NCI-H446 (cell line): ENCODE results near the gene SLC16A12.
"Not testable (repeated sequence)": the region's sequence is repeated elsewhere in the genome, so short reads cannot be mapped to it uniquely, and the experiment has no call there.

ENCODE experiments used
- DNase-seq, 2 experiments: peaks; one replicate each; lab custom pipeline; 2025; lab: John Stamatoyannopoulos, UW

Gene SLC16A12

DNA sequence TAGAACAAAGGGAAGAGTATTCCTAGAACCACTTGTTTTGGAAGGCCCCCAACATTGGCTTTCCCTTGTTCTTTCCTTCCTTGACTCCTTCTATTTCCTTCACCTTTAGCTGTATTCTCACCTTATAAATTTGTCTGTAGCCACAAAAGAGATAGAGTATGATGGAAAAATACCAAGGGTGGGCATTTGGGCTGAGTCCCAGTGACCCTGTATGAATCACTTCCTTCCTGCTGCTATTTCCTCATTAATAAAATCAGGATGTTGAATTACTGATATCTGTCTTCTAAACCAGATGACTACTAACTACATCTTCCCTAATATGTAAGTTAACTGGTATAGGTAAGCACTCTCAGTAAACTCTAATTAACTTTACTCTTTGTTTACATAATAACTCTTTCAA lies 65.9 kb downstream of the SLC16A12 start:
- DNase-seq = no peak

DNA sequence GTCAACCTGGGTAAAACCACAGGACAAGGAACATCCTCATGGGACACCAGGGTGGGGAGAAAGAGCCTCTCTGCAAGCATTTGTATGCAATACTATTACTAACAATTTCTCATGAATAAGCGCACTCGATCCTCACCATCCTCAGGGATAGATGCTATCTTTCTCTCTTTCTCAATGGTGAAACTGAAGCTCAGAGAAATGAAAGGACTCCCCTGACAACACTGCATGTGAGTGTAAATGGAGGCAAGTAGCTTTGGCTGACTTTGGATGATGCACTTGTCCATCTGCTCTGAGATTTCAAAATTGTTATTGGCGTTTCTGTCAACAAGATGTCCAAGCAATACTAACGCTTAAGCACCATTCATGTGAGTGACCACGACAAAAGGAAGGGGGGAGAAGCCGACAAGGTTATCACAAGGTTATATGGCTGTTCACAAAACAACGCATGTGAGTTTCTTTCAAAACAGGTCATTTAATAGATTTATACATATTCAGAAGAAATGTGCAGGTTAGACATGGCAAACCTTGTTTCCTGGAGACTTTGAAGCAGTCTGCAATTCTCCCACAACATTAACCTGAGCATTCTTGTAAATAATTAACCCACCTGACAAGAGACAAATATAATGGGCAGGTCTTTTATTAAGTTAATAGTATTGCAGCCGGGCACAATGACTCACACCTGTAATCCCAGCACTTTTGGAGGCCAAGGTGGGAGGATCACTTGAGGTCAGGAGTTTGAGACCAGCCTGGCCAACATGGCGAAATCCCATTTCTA lies 67.0 kb downstream of the SLC16A12 start:
- no peak for DNase-seq

DNA sequence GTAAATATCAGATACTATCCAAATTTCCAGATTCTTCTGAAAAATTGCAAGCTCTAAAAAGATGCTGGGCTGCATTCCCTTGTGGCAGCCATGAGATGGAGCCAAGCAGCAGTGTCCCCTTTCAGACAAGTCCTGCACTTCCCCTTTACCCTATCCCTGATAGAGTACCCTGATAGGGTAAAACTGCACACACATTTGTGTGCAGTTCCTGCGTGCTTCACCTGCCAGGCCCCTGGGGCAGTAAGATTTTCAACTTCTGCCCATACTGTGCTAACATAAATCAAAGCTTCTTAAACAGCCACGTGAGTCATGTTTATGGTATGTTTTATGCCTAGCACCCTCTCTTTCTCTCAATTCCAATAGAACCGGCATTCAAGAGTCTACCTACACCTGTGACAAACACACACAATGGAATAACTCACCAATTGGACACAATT lies 68.8 kb downstream of the SLC16A12 start:
- DNase-seq = peak in 1 of 2 experiments; percentile 32

DNA sequence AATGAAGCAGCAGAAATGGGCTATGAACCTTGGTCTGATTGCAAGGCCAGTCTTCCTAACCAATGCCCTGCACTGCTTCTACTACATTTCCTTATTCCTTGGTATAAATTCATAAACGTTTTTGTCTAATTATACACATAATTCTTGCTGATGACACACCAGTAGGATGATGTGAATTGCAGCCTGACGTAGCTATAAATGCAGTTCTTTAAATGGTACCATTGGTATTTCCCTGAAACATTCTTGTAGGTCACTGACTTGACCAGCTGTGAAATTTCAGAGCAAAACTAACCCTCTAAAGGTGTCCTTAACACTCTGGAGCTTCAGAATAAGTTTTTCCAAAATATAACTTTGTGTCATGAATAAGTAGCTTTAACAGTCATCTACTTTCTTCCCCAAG lies 70.2 kb downstream of the SLC16A12 start:
- DNase-seq = no peak

DNA sequence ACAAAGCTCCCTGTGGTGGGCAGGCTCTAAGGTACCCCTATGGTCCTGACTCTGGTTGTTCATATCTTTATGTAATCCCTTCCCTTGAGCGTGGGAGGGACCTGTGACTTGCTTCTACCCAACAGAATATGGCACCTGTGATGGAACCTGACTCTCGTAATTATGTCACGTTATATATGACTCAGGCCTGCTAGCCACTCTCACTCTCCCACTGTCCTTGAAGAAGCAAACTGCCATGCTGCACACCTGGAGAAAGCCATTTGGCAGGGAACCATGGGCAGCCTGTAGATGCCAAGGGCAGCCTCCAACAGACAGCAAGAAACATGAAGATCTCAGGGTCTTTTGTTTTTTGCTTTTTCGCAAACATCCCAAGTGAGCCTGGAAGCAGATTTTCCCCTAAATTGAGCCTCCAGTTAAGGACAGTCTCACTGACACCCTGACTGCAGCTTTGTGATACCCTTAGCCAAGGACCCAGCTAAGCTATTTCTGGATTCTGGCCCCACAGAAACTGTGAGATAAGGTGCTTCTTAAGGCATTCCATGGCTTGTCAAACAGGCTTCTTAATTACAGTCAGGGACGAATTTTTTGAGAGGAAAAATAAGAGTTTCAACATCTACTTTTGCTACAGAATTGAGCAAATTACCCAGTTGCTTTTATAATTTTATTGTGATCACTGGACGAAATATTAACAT lies 71.4 kb downstream of the SLC16A12 start:
- DNase-seq = no peak

DNA sequence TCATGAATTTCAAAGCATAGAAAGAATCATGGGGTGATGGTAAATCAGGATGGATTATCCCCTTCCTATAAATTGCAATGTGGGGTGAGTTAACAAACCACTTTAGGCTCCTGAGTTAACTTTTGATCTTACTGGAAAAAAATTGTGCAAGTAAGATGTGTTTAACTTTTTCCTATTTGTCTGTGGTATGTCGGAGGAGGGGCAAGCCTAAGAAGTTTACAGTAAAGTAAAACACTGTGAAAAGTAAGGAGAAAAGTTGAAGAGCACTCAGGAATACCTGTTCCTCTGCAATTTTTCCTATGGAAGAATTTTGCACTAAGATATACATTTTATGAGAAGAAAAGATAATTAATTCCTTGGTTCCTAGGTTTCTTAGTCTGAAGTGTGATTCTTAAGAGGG lies 76.6 kb downstream of the SLC16A12 start:
- DNase-seq = no peak

DNA sequence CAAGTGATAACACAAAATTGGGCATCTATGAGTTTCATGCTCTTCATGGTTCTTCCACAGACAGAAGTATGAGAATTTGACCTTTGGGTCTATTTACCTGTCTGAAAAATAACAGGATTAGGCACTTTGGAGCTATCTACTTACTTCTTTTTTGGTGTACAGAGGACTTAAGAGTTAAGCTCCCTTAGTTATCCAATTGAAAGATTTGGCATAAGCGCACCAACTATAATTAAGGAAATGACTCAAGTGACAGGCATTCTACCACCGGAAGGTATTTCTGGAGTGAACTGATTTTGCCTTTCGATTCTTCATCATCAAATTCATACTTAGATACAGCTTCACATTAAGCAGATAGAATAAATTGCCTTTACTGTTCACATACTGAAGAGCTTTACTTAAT lies 77.1 kb downstream of the SLC16A12 start:
- no peak for DNase-seq

DNA sequence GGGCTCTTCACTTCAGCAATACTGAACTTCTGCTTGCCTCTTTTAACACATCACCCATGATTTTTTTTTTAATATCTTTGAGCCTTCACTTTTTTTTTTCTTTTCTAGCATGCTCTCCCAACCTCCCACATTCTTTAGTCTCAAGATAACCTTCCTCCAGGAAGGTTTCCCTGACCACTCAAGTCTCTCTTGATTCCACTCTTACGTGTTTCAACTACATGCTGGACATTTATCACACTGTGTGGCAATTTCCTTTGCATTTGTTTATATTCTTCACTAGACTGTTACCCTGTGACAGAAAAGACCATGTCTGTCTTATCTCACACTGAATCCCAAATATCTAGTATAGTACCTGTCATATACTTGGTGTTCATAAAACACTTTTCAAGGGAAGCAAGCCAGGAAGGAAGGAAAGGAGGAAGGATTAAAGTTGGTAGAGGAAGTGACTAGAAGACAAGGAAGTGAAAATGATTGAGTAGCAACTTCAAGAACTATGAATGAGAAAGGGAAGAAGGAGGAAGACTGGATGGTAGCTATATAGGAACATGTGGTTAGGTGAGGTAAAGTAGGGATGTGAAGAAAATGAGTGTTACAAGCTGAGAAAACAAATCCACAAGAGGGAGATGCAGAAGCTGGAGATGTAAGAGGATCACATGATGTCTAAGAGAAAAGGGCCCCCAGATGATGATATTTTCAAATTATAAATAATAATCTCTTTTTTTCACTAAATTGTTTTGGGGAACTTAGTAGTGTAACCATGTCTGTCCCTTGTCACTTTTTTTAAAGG lies 80.6 kb downstream of the SLC16A12 start:
- no peak for DNase-seq

DNA sequence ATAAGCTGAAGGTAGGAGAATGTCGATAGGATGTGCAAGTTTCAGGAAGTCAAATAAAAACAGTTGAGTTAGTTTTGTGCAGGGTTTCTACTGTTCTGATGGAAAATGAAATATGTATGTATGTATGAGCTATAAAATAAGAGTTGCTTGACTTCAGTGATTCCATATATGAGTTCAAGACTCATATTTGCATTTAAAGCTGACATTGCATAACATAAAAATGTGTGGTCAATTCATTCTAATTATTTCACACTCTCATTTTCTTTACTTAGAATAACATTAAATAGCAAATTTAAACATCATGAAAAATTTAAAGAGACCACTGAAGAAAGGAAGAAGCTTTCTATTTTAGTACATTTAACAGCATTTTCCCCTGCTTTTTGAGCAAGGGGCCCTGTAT lies 83.2 kb downstream of the SLC16A12 start:
- DNase-seq = no peak

DNA sequence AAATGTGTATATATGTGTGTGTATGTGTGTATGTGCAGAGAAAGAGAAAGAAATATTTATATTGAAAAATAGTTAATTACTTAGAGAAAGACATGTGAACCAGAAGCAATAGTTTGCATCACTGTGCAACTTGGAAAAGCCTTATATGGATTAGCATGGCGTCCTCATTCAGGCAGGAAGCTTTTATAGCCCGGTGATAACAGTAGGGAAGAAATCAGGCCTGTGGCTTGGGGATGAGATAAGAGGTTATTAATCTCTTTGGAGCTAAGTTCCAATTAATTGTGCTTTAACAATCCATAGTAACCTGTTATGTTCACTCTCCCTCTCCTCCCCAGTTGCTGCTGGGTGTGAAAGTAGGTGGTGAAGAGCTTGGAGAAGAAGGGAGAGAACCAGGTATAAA lies 84.5 kb downstream of the SLC16A12 start:
- DNase-seq = no peak

DNA sequence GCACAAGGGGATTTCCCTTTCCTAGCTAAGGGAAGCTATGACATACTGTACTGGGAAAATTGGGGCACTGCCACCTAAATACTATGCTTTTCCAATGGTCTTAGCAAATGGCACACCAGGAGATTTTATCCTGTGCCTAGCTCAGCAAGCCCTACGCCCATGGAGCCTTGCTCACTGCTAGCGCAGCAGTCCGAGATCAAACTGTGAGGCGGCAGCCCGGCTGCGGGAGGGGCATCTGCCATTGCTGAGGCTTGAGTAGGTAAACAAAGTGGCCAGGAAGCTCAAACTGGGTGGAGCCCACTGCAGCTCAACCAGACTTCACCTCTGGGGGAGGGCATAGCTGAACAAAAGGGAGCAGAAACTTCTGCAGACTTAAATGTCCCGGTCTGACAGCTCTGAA lies 90.6 kb downstream of the SLC16A12 start:
- not testable (repeated sequence) for DNase-seq

DNA sequence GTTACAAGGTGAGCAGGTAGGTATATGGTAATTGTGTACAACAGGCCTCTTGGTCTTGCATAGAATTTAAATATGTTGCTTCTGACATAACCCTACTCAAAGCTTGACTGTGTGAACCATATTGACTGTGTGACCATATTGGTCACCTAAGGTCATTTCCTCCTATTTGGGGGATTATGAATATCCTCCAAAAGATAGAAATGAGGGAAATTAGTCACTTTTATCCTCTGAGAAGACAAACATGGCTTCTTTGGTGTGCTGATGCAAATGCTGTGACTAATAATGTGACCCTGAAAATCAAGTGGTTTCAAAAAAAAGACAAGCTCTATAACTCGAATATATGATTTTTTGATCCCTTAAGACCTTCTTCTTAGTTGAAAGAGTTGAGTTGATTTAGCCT lies 93.1 kb downstream of the SLC16A12 start:
- DNase-seq = no peak

DNA sequence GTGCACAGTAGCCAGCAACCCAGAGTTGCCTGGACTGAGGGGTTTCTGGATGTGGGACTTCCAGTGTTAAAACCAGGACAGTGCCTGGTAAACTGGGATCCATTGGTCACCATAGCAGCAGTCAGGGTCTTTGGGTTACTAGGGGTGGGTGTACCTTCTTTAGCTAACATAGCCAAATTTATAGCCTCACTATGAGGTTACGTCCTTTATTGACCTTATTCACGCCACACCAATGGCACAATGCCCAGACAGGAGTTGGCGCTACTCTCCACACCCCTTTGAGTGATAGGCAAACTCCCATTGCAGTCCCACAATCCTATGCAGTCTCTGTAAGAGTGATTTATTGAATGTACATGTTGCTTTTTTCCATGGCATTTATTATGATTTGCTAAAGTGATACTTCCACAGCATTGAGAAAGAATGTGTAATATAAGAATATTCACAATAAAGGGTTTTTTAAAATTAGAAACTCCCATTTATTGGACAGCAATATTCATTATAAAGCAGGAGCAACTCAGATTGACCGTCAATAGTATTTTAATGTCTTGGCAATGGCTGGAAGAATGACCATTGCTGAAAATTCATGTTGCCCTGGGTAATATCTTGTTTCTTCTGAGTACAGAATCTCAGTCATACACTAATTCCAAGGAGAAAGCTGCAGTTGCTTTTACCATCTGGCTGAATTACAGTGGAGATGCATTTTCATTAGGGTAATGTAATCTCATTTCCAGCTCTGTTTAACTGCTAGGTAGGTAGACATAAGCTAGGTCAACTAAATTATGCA lies 95.0 kb downstream of the SLC16A12 start:
- no peak for DNase-seq

DNA sequence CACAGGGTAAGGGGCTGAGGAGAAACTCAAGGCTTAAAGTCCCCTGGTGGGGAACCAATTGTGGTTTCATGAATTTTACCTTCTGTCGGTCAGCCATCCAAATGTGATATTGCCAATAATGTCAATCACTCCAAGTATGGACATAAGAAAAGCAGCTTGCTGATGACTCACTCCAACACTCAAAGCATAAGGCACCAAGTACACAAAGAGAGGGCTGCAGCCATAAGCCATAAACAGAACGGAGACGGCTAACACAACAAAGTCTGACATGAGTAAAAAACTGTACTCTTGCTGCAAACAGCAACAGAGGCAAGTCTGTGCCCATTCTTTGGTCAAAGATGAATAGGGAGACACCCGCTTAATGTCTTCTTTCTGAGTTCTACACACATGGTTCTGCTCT lies 96.9 kb downstream of the SLC16A12 start:
- peak in 1 of 2 experiments; percentile 20 for DNase-seq

DNA sequence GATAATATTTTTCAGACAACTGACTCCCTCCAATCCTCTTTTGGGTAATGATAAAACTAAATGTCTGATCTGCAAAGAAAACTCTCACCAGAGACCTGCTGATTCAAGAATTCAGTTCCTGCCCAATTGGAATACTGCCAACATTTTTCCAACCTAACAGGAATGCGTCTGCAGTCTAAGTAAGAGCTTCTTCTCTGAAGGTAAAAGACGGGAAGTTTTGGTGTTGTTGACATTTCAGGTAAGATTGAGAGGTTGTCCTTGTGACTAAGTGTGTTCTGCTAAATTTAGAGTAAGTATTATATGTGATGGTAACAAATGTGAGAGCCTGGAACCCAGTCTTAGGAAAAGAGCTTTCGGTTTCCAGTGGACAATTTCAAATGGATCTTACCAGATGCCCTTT lies 103.4 kb downstream of the SLC16A12 start:
- peak in 1 of 2 experiments; percentile 31 for DNase-seq

DNA sequence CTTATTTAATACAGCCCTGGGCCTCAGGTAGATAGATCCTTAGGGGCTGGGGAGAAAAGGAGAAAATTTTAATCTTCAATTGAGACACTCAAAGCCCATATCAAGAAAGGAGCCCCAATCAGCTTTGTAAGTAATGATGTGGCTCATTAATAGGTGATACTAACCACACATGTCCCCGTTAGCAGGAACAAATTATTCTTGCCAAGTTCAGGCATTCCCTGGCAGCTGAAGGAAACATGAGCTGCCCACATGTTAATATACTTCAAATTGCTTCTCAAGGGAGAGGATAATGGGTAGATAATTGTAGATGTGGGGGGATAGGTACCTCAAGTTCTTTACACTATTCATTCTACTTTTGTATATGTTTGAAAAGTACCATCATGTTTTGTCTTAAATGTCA lies 106.5 kb downstream of the SLC16A12 start:
- DNase-seq = peak in 1 of 2 experiments; percentile 12

DNA sequence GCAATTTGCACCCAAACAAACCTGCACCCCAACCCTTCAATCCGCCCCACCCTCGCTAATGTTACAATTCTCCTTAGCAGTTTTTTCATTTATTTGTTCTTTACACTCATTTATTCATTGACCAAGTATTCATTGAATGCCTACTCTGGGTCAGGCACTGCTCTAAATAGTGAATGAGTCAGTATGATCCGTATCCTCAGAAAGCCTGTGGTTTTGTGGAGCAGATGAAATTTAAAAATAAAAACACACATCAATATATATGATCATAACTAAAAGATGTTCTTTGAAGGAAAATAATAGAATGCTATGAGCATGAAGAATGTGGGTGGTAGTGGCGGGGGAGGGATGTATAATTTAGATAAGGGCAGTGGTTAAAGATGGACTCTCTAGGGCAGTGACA lies 107.8 kb downstream of the SLC16A12 start:
- DNase-seq = no peak

DNA sequence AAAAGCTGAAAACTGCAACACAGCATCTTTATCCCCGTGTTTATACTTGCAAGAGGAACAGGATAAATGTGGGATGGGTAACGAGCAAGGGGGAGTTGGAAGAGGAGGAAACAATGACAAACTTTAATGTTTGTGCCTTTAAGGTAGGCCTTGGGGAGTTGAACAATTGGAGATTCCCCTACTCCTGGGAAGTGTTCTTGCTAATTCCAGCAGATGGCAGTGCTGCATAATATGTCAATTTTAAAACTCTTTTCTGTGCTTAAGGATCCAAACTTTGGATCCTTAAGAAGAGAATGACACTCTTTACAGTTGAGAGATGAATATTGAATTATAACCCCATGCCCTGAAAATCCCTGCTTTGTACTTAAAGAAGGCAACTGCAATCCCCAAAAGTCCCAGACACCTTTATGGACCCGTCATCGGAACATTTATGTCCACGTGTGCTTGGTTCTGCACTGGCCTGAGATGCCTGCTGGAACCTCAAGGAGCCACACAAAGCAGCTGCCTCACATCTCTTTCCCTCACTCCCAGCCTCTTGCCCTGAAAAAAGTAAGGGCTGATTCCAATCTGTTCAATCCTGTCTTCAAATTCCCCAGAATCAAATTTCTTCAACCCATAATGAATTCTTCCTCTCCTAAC lies 109.0 kb downstream of the SLC16A12 start:
- DNase-seq = peak; percentile 26 to 50

DNA sequence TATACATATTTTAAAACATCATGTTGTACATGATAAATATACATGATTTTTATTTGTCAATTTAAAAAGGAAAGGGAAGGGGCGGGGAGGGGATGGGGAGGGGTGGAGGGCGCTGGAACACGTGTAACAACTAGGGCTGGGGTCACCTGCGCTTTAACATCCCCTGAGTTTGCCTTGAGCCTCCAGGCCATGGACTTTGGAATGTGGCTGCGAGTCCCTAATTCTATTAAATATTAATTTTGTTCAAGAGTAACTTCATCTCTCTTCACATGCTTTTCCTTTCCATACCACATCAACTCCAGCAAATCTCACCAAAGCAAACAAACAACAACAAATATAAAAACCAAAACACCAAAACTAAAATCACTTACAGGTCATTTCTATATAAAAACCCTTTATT lies 110.4 kb downstream of the SLC16A12 start:
- no peak for DNase-seq

DNA sequence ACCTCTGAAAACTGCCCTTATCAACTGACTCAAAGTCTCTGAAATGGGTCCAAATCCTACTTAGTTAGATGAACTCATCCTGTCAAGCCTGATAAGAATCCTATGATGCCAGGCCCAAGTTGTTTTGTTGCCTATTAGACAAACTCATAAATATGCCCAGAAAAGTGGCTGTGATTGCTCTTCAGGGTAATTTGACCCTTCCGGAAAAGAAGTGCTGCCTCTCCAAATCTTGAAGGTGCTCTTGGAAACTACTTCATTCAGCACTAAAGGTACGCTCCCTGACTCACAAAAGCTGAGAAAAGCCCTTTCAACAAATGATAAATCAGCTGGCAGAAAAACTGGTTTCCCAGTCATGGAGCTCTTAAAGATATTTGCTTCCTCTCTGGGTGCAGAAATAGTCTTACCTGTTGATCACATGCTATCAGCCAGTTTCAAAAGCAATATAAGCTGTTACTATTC lies 114.3 kb downstream of the SLC16A12 start:
- DNase-seq = no peak

DNA sequence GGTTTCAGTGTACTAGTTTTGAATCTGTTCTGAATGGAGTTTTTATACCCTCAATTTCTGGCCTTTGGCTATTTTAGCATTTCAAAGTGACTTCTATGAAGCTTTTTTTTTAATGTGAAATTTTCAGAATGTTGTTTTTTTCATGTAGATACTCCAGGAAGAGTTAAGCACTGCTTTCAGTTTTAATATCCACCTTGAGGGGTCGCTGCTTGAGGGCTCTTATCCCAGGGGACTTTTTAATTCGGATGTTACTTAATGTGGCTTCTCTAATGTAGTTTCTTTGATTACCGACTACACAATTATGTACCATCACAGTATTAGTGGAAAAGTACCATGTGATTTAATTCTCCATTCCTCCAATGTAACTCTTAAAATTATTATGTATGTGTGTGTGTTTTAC lies 115.8 kb downstream of the SLC16A12 start:
- DNase-seq = no peak
